ENCODE data around the gene MACROD2. TPM values are rescaled to one million over a fixed set of nuclear protein-coding genes. Genes with fewer than 3 reads are reported as not detected.

Gene MACROD2
- total and polyA plus RNA-seq, 2 of the 4 experiments (the other 2 are of a cell fraction) = not detected

- no TSS peak for BruUV-seq (replicated peaks)
Observed at GRCh38 chr20:14178528-14178927, 183.2 kb downstream of the MACROD2 start.

More at GRCh38 chr20:14178528-14178927, 183.2 kb downstream of the MACROD2 start:
- Histone ChIP-seq H3K4me1 (ENCODE audit: control insufficient read depth, insufficient read depth, low read length) (no peaks in the 10 kb centered on the region), H3K9ac (ENCODE audit: low read depth, low read length) (no peak overlapping the region), H2AK9ac (replicated peaks; ENCODE audit: low read depth, low read length, poor library complexity) (no peak overlapping the region), H3K14ac (replicated peaks; ENCODE audit: low read depth, low read length) (no peak overlapping the region), H3K18ac (ENCODE audit: low read depth, low read length) (no peak overlapping the region), H3K4ac (ENCODE audit: low read depth, low read length) (no peak overlapping the region), H2BK5ac (ENCODE audit: low read depth, low read length, poor library complexity, severe bottlenecking) (no peak overlapping the region), H3K36me3 (ENCODE audit: control insufficient read depth, insufficient read depth, low read length) (no peaks in the 10 kb centered on the region), H4K20me1 (ENCODE audit: insufficient read depth, low read length) (no peaks in the 10 kb centered on the region), H2BK20ac (ENCODE audit: low read depth, low read length) (no peak overlapping the region), H3K79me1 (ENCODE audit: low read depth in 1 of 2, low read length in 2 of 2) (no peaks in the 10 kb centered on the region), H4K8ac (ENCODE audit: low read depth in 2 of 2, low read length in 2 of 2) (no peak overlapping the region), H3K9me1 (ENCODE audit: insufficient read depth, low read length) (no peaks in the 10 kb centered on the region), H3K23ac (ENCODE audit: low read depth, low read length) (no peak overlapping the region), H2BK15ac (ENCODE audit: low read depth, low read length) (no peak overlapping the region), H2BK120ac (ENCODE audit: low read depth, low read length) (no peak overlapping the region), H4K5ac (ENCODE audit: low read depth, low read length) (no peak overlapping the region), H3K56ac (ENCODE audit: extremely low read depth, insufficient read depth, low read length) (no peak overlapping the region), H3K27me3 (ENCODE audit: control insufficient read depth, insufficient read depth, low read length) (no peaks in the 10 kb centered on the region), H3K27ac (ENCODE audit: insufficient read depth, low read length) (no peak overlapping the region), H2AK5ac (ENCODE audit: low read depth, low read length) (no peak overlapping the region), H3K4me3 (ENCODE audit: insufficient read depth, low read depth, low read length) (no peak overlapping the region), H3K4me2 (ENCODE audit: low read depth, low read length) (no peak overlapping the region), H4K91ac (ENCODE audit: insufficient read depth, low read depth, low read length) (no peak overlapping the region), H3K9me3 (ENCODE audit: control insufficient read depth, insufficient read depth, low read length) (peaks cover 2% of the 10 kb centered on the region; the same call in 1 of the 2 replicates), H2AFZ (replicated peaks; ENCODE audit: low read length, poor library complexity) (no peak overlapping the region)
- ATAC-seq (ENCODE audit: low read depth) = no peak
- TF ChIP-seq RFX5 (IDR thresholded peaks at IDR 0.05; ENCODE audit: low read depth, low read length) (no peak), MAFK (IDR thresholded peaks at IDR 0.05; ENCODE audit: low read depth, low read length) (peak; percentile 88)
- ChIA-PET POLR2A (ENCODE audit: unreplicated experiment) (no interaction called here), CTCF (no interaction called here)
- DNase-seq = no peak
- no CpG with 5 or more reads among the region's 4 CpGs for WGBS, 2 experiments (ENCODE audit: extremely low coverage in 2 of 2, insufficient read length in 1 of 2)
- intact Hi-C loops (cut with micrococcal nuclease) (no loop called here), in situ Hi-C loops (cut with MboI; ENCODE audit: low sequenced_read_pairs) (no loop called here), dilution Hi-C loops (cut with HindIII; ENCODE audit: low sequenced_read_pairs, unreplicated experiment) (no loop called here)

All from IMR-90 (cell line).